Transverse colon (tissue), 4 donors: ENCODE measurements around the gene ZBTB4. TPM values are rescaled to one million over a fixed set of nuclear protein-coding genes. Genes with fewer than 3 reads are reported as not detected.

Experiments
- DNase-seq: peaks from one replicate; pipeline ENCODE4 v3.0.0-alpha.2; 2019
- H3K27ac ChIP-seq, 4 donors: fragments of 200-600 bp; sonication (generic); 2 replicates each; pipeline ENCODE4 v1.5.1; 2016 to 2018; ENCODE audit warnings: inconsistent platforms in 4 of 4
- H3K27me3 ChIP-seq: fragments of 200-600 bp; sonication (generic); 2 replicates; pipeline ENCODE4 v1.5.1; 2017; ENCODE audit warnings: inconsistent platforms
- H3K36me3 ChIP-seq, 4 donors: fragments of 200-600 bp; sonication (generic); 2 replicates each; pipeline ENCODE4 v1.5.1; 2017 to 2019; ENCODE audit warnings: inconsistent platforms in 4 of 4
- H3K4me1 ChIP-seq, 4 donors: fragments of 200-600 bp; sonication (generic); 2 replicates each; pipeline ENCODE4 v1.5.1; 2017 to 2020; ENCODE audit warnings: inconsistent platforms in 4 of 4
- H3K4me3 ChIP-seq, 4 donors: fragments of 200-600 bp; sonication (generic); 1 replicate in 1 of 4; 2 replicates in 3 of 4; pipeline versions ENCODE4 v1.5.1 to v1.6.1; 2017 to 2019; ENCODE audit warnings: inconsistent platforms in 4 of 4
- H3K9me3 ChIP-seq, 2 donors: fragments of 200-600 bp; sonication (generic); 2 replicates each; pipeline ENCODE4 v1.5.1; 2017 to 2019; ENCODE audit warnings: inconsistent platforms in 2 of 2
- EP300 ChIP-seq: sonication (generic); formaldehyde crosslinking; IDR thresholded peaks from one replicate; pipeline ENCODE4 v1.6.1; 2017; ENCODE audit warnings: antibody characterized with exemption, low read depth
- POLR2A ChIP-seq: fragments of 450-650 bp; IDR thresholded peaks from one replicate; pipeline ENCODE4 v1.6.1; 2016; ENCODE audit warnings: antibody characterized with exemption, mild to moderate bottlenecking, moderate library complexity
- POLR2AphosphoS5 ChIP-seq, 3 donors: sonication (generic); formaldehyde crosslinking; IDR thresholded peaks; one replicate each; pipeline ENCODE4 v1.6.1; 2016; ENCODE audit warnings: antibody characterized with exemption in 3 of 3
- WGBS, 2 donors: methylation state at CpG; one replicate each; pipeline ENCODE4 v1.1.5; 2018; ENCODE audit warnings: low coverage in 1 of 2; 5-methylcytosine and 5-hydroxymethylcytosine counted together
- in situ Hi-C, 4 donors: fragments of 200-750 bp; cut with MboI; loops; one replicate each; pipeline versions ENCODE4 v1.15.0 to v1.15.1; 2017; ENCODE audit warnings: low sequenced_read_pairs in 3 of 4, low pct_ligation_motif_present in 1 of 4, low pct_unique_long_range_greater_than_20kb in 1 of 4
- intact Hi-C: fragments of 100-400 bp; cut with DNase I; formaldehyde crosslinking; loops from one replicate; pipeline ENCODE4 v1.15.1; 2023; ENCODE audit warnings: low total_unique reads
- total RNA-seq, 4 donors: library from RNA; depleted of rRNA; stranded (reverse); fragments of >200 nt; gene quantifications; one replicate each; pipeline ENCODE4 v1.1.0, GENCODE V29; 2016
- TF ChIP-seq, protein P1 (sequence below), 5 experiments: fragments of 200-600 bp in 3 of 5; fragments of 450-650 bp in 2 of 5; sonication (generic) in 3 of 5; IDR thresholded peaks; 1 replicate in 2 of 5; 2 replicates in 3 of 5; pipeline ENCODE4 v1.5.1; 2016 to 2017; ENCODE audit warnings: antibody characterized with exemption in 5 of 5, inconsistent platforms in 3 of 5, mild to moderate bottlenecking in 2 of 5, moderate library complexity in 1 of 5

Gene ZBTB4
- total RNA-seq, 4 donors from 2014 or later, result 18.3 to 48.6 (median 23.2) TPM

DNA sequence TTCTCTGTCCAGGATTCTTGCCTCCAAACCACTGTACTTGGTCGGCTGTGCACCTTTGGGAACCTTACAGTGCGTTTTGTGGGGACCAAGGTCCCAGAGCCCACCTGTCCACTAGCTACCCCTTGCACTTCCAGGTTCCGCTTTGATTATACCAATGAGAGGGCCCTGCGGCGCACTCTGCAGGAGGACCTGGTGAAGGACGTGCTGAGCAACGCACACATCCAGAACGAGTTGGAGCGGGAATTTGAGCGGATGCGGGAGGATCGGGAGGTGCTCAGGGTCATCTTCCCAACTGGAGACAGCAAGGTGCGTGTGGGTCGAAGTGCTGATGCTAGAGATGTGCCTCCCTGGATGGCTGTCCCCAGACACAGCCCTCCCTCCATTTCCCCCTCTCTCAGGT, 23.6 kb upstream of the ZBTB4 start:
- DNase-seq, result no peak
- H3K36me3 ChIP-seq, result peaks cover 0 to 86% (median 38%) of the 10 kb centered on the region in 4 donors
- WGBS, 2 donors, result 88% methylated on average over 14 of the region's 14 CpGs; no CpG with 5 or more reads in 1 of the 2 donors
- in situ Hi-C loops (no loop called here), intact Hi-C loops (no loop called here)
- peaks cover 0 to 7% (median 0%) of the 10 kb centered on the region in 4 donors for H3K4me1 ChIP-seq
- no peaks in the 10 kb centered on the region for H3K9me3 ChIP-seq
- TF ChIP-seq, protein P1, sequence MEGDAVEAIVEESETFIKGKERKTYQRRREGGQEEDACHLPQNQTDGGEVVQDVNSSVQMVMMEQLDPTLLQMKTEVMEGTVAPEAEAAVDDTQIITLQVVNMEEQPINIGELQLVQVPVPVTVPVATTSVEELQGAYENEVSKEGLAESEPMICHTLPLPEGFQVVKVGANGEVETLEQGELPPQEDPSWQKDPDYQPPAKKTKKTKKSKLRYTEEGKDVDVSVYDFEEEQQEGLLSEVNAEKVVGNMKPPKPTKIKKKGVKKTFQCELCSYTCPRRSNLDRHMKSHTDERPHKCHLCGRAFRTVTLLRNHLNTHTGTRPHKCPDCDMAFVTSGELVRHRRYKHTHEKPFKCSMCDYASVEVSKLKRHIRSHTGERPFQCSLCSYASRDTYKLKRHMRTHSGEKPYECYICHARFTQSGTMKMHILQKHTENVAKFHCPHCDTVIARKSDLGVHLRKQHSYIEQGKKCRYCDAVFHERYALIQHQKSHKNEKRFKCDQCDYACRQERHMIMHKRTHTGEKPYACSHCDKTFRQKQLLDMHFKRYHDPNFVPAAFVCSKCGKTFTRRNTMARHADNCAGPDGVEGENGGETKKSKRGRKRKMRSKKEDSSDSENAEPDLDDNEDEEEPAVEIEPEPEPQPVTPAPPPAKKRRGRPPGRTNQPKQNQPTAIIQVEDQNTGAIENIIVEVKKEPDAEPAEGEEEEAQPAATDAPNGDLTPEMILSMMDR (IDR thresholded peaks at IDR 0.05), result peak in 1 of 5 experiments; percentile 26
- no peak for TF ChIP-seq POLR2A
- H3K27ac ChIP-seq, result no peak overlapping the region
- H3K27me3 ChIP-seq, result no peaks in the 10 kb centered on the region
- no peak overlapping the region for H3K4me3 ChIP-seq

DNA sequence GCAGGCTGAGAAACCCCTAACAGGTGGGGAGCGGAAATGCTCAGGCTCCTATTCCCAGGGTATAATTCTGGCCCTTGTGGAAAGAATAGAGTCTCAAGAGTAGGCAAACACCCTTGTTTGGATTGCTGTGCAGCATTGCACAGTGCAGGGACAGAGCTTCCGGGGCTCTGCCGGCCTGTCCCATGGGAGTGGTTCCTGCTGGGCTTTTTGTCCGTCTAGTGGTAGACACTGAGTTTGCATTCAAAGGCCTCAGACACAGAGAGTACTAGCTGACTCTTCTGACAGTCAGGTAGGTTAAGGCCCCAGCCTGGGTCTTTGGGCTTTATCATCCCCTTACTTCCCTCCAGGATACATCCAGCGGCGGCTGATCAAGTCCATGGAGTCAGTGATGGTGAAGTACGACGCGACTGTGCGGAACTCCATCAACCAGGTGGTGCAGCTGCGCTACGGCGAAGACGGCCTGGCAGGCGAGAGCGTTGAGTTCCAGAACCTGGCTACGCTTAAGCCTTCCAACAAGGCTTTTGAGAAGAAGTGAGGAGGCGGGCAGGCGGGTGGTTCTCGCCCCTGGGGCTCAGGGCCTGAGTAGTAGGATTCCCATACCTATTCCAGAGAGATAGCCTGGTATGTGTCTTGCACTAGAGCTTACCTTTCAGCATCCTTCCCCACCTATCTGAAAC, 22.9 kb upstream of the ZBTB4 start:
- H3K9me3 ChIP-seq, result no peaks in the 10 kb centered on the region
- H3K36me3 ChIP-seq, result peaks cover 0 to 86% (median 41%) of the 10 kb centered on the region in 4 donors
- DNase-seq, result no peak
- peaks cover 0 to 7% (median 0%) of the 10 kb centered on the region in 4 donors for H3K4me1 ChIP-seq
- H3K27ac ChIP-seq, result no peak overlapping the region
- intact Hi-C loops, result no loop called here
- H3K4me3 ChIP-seq, result no peak overlapping the region
- no peak for TF ChIP-seq POLR2AphosphoS5 (IDR thresholded peaks at IDR 0.05)
- in situ Hi-C loops, result no loop called here
- 60 to 95% methylated on average over 1 to 20 of the region's 20 CpGs for WGBS, 2 donors
- no peaks in the 10 kb centered on the region for H3K27me3 ChIP-seq

DNA sequence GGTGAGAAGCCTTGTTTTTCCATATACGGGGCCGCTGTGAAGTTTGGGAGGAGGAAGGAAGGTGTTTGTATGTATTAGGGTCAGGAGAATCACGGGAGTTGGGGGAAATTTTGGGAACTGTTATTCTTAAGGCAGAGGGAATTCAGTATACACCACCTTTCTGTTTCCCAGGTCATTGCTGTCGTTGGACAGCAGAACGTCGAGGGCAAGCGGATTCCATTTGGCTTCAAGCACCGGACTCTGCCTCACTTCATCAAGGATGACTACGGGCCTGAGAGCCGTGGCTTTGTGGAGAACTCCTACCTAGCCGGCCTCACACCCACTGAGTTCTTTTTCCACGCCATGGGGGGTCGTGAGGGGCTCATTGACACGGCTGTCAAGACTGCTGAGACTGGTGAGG, 22.3 kb upstream of the ZBTB4 start:
- WGBS, 2 donors, result 60 to 90% methylated on average over 3 to 14 of the region's 14 CpGs
- Histone ChIP-seq H3K36me3 (peaks cover 0 to 86% (median 41%) of the 10 kb centered on the region in 4 donors), H3K4me1 (peaks cover 0 to 7% (median 0%) of the 10 kb centered on the region in 4 donors), H3K9me3 (no peaks in the 10 kb centered on the region), H3K27me3 (no peaks in the 10 kb centered on the region), H3K4me3 (no peak overlapping the region), H3K27ac (no peak overlapping the region)
- in situ Hi-C loops, result no loop called here
- TF ChIP-seq POLR2AphosphoS5 (IDR thresholded peaks at IDR 0.05), result no peak
- TF ChIP-seq POLR2A, result no peak
- TF ChIP-seq, protein P1 (IDR thresholded peaks at IDR 0.05), result no peak
- TF ChIP-seq EP300, result no peak
- intact Hi-C loops, result no loop called here
- no peak for DNase-seq

DNA sequence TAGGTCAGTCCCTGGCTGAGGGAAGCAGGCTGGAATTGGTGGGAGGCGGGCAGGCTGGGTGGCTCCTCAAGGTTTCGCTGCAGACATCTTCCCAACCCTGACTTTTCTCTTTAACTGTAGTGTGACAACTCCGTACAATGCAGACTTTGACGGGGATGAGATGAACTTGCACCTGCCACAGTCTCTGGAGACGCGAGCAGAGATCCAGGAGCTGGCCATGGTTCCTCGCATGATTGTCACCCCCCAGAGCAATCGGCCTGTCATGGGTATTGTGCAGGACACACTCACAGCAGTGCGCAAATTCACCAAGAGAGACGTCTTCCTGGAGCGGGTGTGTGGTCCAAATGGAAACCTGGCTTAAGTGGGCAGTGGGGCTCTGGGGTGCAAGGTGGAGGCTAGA, 19.7 kb upstream of the ZBTB4 start:
- no peak overlapping the region for H3K4me3 ChIP-seq
- H3K27me3 ChIP-seq, result no peaks in the 10 kb centered on the region
- H3K9me3 ChIP-seq, result no peaks in the 10 kb centered on the region
- in situ Hi-C loops, result no loop called here
- peaks cover 0 to 79% (median 42%) of the 10 kb centered on the region in 4 donors for H3K36me3 ChIP-seq
- WGBS, 2 donors, result 91% methylated on average over 11 of the region's 11 CpGs; no CpG with 5 or more reads in 1 of the 2 donors
- no peaks in the 10 kb centered on the region for H3K4me1 ChIP-seq
- TF ChIP-seq, protein P1 (IDR thresholded peaks at IDR 0.05), result no peak
- TF ChIP-seq POLR2A (no peak), EP300 (no peak), POLR2AphosphoS5 (IDR thresholded peaks at IDR 0.05) (no peak)
- no peak overlapping the region for H3K27ac ChIP-seq
- no peak for DNase-seq
- intact Hi-C loops, result no loop called here

DNA sequence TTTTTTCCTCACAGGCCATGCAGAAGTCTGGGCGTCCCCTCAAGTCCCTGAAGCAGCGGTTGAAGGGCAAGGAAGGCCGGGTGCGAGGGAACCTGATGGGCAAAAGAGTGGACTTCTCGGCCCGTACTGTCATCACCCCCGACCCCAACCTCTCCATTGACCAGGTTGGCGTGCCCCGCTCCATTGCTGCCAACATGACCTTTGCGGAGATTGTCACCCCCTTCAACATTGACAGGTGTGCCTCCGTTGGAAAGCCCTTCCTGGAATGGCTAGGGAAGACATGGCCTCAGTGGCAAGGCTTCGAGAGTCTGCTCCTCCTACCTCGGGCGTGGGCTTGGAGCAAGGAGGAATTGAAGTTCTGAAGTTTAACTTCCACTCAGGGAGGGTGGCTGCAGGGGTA, 18.2 kb upstream of the ZBTB4 start:
- TF ChIP-seq, protein P1 (IDR thresholded peaks at IDR 0.05), result no peak
- WGBS, 2 donors, result 92 to 95% methylated on average over 7 to 14 of the region's 14 CpGs
- Histone ChIP-seq H3K27ac (no peak overlapping the region), H3K4me3 (no peak overlapping the region), H3K36me3 (peaks cover 0 to 64% (median 33%) of the 10 kb centered on the region in 4 donors), H3K4me1 (peaks cover 0 to 11% (median 0%) of the 10 kb centered on the region in 4 donors), H3K9me3 (no peaks in the 10 kb centered on the region), H3K27me3 (no peaks in the 10 kb centered on the region)
- intact Hi-C loops, result no loop called here
- in situ Hi-C loops, result no loop called here
- DNase-seq, result no peak
